ENCODE measurements around the gene HS3ST6. TPM values are rescaled to one million over a fixed set of nuclear protein-coding genes. Genes with fewer than 3 reads are reported as not detected.
A peak's percentile ranks its signal among the peaks of the same experiment; 100 is the strongest.
"Not testable (repeated sequence)": the region's sequence is repeated elsewhere in the genome, so short reads cannot be mapped to it uniquely, and the experiment has no call there.

HS3ST6 gene
- total RNA-seq, result not detected

GRCh38 chr16:1918351-1919326 is at the start of gene HS3ST6:
Gene HS3ST6, minus strand, starts transcription at chr16:1918415. Its CDS starts 92 bp downstream, at chr16:1918323.
- no peak for DNase-seq
- Mint-ChIP-seq H3K4me3 (no peak within 1 kb of the TSS), H3K36me3 (no peaks in the 10 kb centered on the region), H3K9me3 (no peaks in the 10 kb centered on the region), H3K27me3 (peaks cover 55% of the 10 kb centered on the region), H3K27ac (no peak within 1 kb of the TSS), H3K4me1 (ENCODE audit: low read depth) (no peaks in the 10 kb centered on the region)
- CTCF ChIA-PET, result no interaction called here
- POLR2A ChIA-PET, result no interaction called here
- intact Hi-C loops (cut with micrococcal nuclease), result no loop called here

- POLR2A ChIA-PET, result interaction anchor here (1.1 to 2.3 kb wide), 3 partner anchors 25 to 189 kb away, joined by 3 to 25 read pairs (median 4); partner anchors contain the start of genes NUBP2, SPSB3 and TRAF7
- Mint-ChIP-seq H3K4me1 (ENCODE audit: low read depth) (peaks cover 35% of the 10 kb centered on the region), H3K27ac (peak within 1 kb of the TSS; percentile 96), H3K36me3 (peaks cover 38% of the 10 kb centered on the region), H3K27me3 (no peaks in the 10 kb centered on the region), H3K9me3 (no peaks in the 10 kb centered on the region), H3K4me3 (peak within 1 kb of the TSS; percentile 92)
- intact Hi-C loops (cut with micrococcal nuclease), result no loop called here
- DNase-seq, result no peak
- CTCF ChIA-PET, result interaction anchor here (0.6 to 1.4 kb wide), 2 partner anchors 37 to 81 kb away, joined by 3 to 6 read pairs; no protein-coding TSS in a partner anchor
Measured at GRCh38 chr16:1966460-1966859, 48.2 kb upstream of the HS3ST6 start, which contains the start of gene RNF151. Gene RNF151, plus strand, starts transcription at chr16:1966856. Its CDS starts 26 bp downstream, at chr16:1966882.

GRCh38 chr16:1965396-1966001 is 47.3 kb upstream of the HS3ST6 start:
- peak overlapping the region; percentile 96 for H3K27ac Mint-ChIP-seq
- ChIA-PET CTCF (interaction anchor here (0.9 to 1.4 kb wide), 2 partner anchors 38 to 183 kb away, joined by 4 to 6 read pairs; partner anchors contain the start of genes NUBP2 and SPSB3), POLR2A (interaction anchor here (0.6 to 3.3 kb wide), 21 partner anchors 8 to 555 kb away, joined by 3 to 25 read pairs (median 5); partner anchors contain the start of genes AMDHD2, EME2, GFER and MAPK8IP3)
- DNase-seq, result peak; percentile 35
- H3K27me3 Mint-ChIP-seq, result no peaks in the 10 kb centered on the region
- H3K4me3 Mint-ChIP-seq, result peak overlapping the region; percentile 92
- peaks cover 37% of the 10 kb centered on the region for H3K4me1 Mint-ChIP-seq (ENCODE audit: low read depth)
- intact Hi-C loops (cut with micrococcal nuclease), result loop anchor here (2.0 kb wide), 1 partner anchor 27 kb away; no protein-coding TSS in a partner anchor
- H3K9me3 Mint-ChIP-seq, result no peaks in the 10 kb centered on the region
- H3K36me3 Mint-ChIP-seq, result peaks cover 46% of the 10 kb centered on the region

GRCh38 chr16:1964506-1965395 is 46.5 kb upstream of the HS3ST6 start, which contains the start of gene RPS2:
Gene RPS2, minus strand, starts transcription at chr16:1964826. Its CDS starts 201 bp downstream, at chr16:1964625.
- H3K36me3 Mint-ChIP-seq, result peaks cover 47% of the 10 kb centered on the region
- intact Hi-C loops (cut with micrococcal nuclease), result loop anchor here (1.0 to 5.0 kb wide), 4 partner anchors 21 to 352 kb away; partner anchors contain the start of genes CRAMP1, IFT140 and MSRB1
- POLR2A ChIA-PET, result interaction anchor here (0.6 to 3.3 kb wide), 27 partner anchors 9 to 555 kb away, joined by 3 to 25 read pairs (median 4); partner anchors contain the start of genes AMDHD2, EME2, FAHD1 and GFER
- CTCF ChIA-PET, result interaction anchor here (0.6 to 1.0 kb wide), 6 partner anchors 19 to 557 kb away, joined by 3 to 4 read pairs (median 3); partner anchors contain the start of genes GFER, MSRB1, NUBP2 and SPSB3
- H3K27ac Mint-ChIP-seq, result peak within 1 kb of the TSS; percentile 96
- H3K4me3 Mint-ChIP-seq, result peak within 1 kb of the TSS; percentile 92
- DNase-seq, result peak; percentile 99
- no peaks in the 10 kb centered on the region for H3K9me3 Mint-ChIP-seq
- H3K4me1 Mint-ChIP-seq (ENCODE audit: low read depth), result peaks cover 41% of the 10 kb centered on the region
- no peaks in the 10 kb centered on the region for H3K27me3 Mint-ChIP-seq

- intact Hi-C loops (cut with micrococcal nuclease), result loop anchor here (1.0 to 5.0 kb wide), 5 partner anchors 21 to 465 kb away; partner anchors contain the start of genes CCNF, CRAMP1, IFT140 and MSRB1
- peak overlapping the region; percentile 86 for H3K27ac Mint-ChIP-seq
- peaks cover 47% of the 10 kb centered on the region for H3K36me3 Mint-ChIP-seq
Measured at GRCh38 chr16:1963806-1964505, 45.7 kb upstream of the HS3ST6 start.

GRCh38 chr16:1962161-1963153 is 44.2 kb upstream of the HS3ST6 start:
- H3K4me1 Mint-ChIP-seq (ENCODE audit: low read depth), result peaks cover 46% of the 10 kb centered on the region
- H3K9me3 Mint-ChIP-seq, DNase-seq, CTCF ChIA-PET, H3K27me3 Mint-ChIP-seq: not testable (repeated sequence)
- intact Hi-C loops (cut with micrococcal nuclease), result loop anchor here (2.0 to 5.0 kb wide), 3 partner anchors 50 to 466 kb away; partner anchors contain the start of genes CCNF, CRAMP1 and IFT140
- POLR2A ChIA-PET, result interaction anchor here (0.9 to 3.3 kb wide), 6 partner anchors 9 to 193 kb away, joined by 3 to 22 read pairs (median 10); partner anchors contain the start of genes GFER, MSRB1, TBL3 and TRAF7
- peak overlapping the region; percentile 92 for H3K4me3 Mint-ChIP-seq
- peak overlapping the region; percentile 86 for H3K27ac Mint-ChIP-seq
- peaks cover 47% of the 10 kb centered on the region for H3K36me3 Mint-ChIP-seq

More at GRCh38 chr16:1963806-1964505, 45.7 kb upstream of the HS3ST6 start:
- H3K4me3 Mint-ChIP-seq, result peak overlapping the region; percentile 92
- no peaks in the 10 kb centered on the region for H3K9me3 Mint-ChIP-seq
- H3K4me1 Mint-ChIP-seq (ENCODE audit: low read depth), result peaks cover 44% of the 10 kb centered on the region
- H3K27me3 Mint-ChIP-seq, result no peaks in the 10 kb centered on the region
- POLR2A ChIA-PET, result interaction anchor here (0.7 to 3.3 kb wide), 20 partner anchors 8 to 258 kb away, joined by 3 to 25 read pairs (median 5); partner anchors contain the start of genes EME2, GFER, MAPK8IP3 and MRPS34
- CTCF ChIA-PET, result interaction anchor here (0.6 to 1.0 kb wide), 4 partner anchors 20 to 557 kb away, joined by 3 read pairs; partner anchors contain the start of genes GFER and MSRB1
- peak; percentile 54 for DNase-seq

GRCh38 chr16:1961651-1962067 is 43.4 kb upstream of the HS3ST6 start:
- Mint-ChIP-seq H3K36me3 (peaks cover 47% of the 10 kb centered on the region), H3K27ac (peak overlapping the region; percentile 86), H3K4me3 (peak overlapping the region; percentile 92), H3K4me1 (ENCODE audit: low read depth) (peaks cover 46% of the 10 kb centered on the region), H3K27me3 (peaks cover 1% of the 10 kb centered on the region), H3K9me3 (no peaks in the 10 kb centered on the region)
- DNase-seq, result peak; percentile 54
- intact Hi-C loops (cut with micrococcal nuclease), result loop anchor here (2.0 to 5.0 kb wide), 3 partner anchors 51 to 467 kb away; partner anchors contain the start of genes CCNF, CRAMP1 and IFT140
- CTCF ChIA-PET, result no interaction called here
- POLR2A ChIA-PET, result interaction anchor here (0.9 to 3.2 kb wide), 5 partner anchors 10 to 193 kb away, joined by 3 to 15 read pairs (median 8); partner anchors contain the start of genes GFER, MSRB1, NOXO1 and TBL3

GRCh38 chr16:1960665-1961630 is 42.7 kb upstream of the HS3ST6 start:
- Mint-ChIP-seq H3K4me3 (peak overlapping the region; percentile 96), H3K27me3 (peaks cover 1% of the 10 kb centered on the region), H3K9me3 (no peaks in the 10 kb centered on the region), H3K4me1 (ENCODE audit: low read depth) (peaks cover 45% of the 10 kb centered on the region), H3K27ac (peak overlapping the region; percentile 86), H3K36me3 (peaks cover 47% of the 10 kb centered on the region)
- POLR2A ChIA-PET, result interaction anchor here (0.8 to 3.2 kb wide), 9 partner anchors 10 to 194 kb away, joined by 3 to 15 read pairs (median 7); partner anchors contain the start of genes GFER, MSRB1, NOXO1 and TBL3
- intact Hi-C loops (cut with micrococcal nuclease), result loop anchor here (5.0 kb wide), 2 partner anchors 51 to 349 kb away; partner anchors contain the start of genes CRAMP1 and IFT140
- DNase-seq, result peak; percentile 69
- CTCF ChIA-PET, result no interaction called here

Measured in activated CD4-positive, alpha-beta memory T cell treated with anti-CD3 and anti-CD28 coated beads for 36 hours (primary cell).